GM13977 (cell line): ENCODE data around the gene SLC33A1.

Experiments
- DNase-seq: peaks from one replicate; pipeline ENCODE4 v3.0.0; 2012; ENCODE audit warnings: low spot score
- CTCF ChIP-seq: IDR thresholded peaks from 2 replicates; pipeline ENCODE4 v1.5.1; 2012; ENCODE audit warnings: mild to moderate bottlenecking, control low read depth; ENCODE audit not compliant: insufficient read depth; ENCODE audit errors: extremely low read depth, missing control alignments
- in situ Hi-C: fragments of 300-500 bp; cut with MboI; formaldehyde crosslinking; loops from one replicate; pipeline ENCODE4 v1.12.0; 2022; ENCODE audit warnings: low sequenced_read_pairs, low pct_unique_long_range_greater_than_20kb, mixed read lengths, inconsistent platforms; ENCODE audit not compliant: unreplicated experiment

The SLC33A1 gene

GRCh38 chr3:155854141-155854940 is at the start of gene SLC33A1:
TSS of gene SLC33A1 (minus strand) at chr3:155854427. CDS start at chr3:155853997, 430 bp downstream.
- in situ Hi-C loops, result no loop called here
- peak; percentile 95 for DNase-seq
- TF ChIP-seq CTCF, result no peak

- in situ Hi-C loops, result no loop called here
- TF ChIP-seq CTCF, result no peak
- no peak for DNase-seq
Observed at GRCh38 chr3:155895379-155895900, 41.2 kb upstream of the SLC33A1 start.

- no peak for DNase-seq
- TF ChIP-seq CTCF, result no peak
- in situ Hi-C loops, result no loop called here
Observed at GRCh38 chr3:155891321-155891720, 37.1 kb upstream of the SLC33A1 start.

GRCh38 chr3:155890671-155891190 is 36.5 kb upstream of the SLC33A1 start:
- TF ChIP-seq CTCF, result no peak
- in situ Hi-C loops, result no loop called here
- DNase-seq, result no peak

GRCh38 chr3:155889952-155890351 is 35.7 kb upstream of the SLC33A1 start:
- DNase-seq, result no peak
- no peak for TF ChIP-seq CTCF
- in situ Hi-C loops, result no loop called here

GRCh38 chr3:155889212-155889611 is 35.0 kb upstream of the SLC33A1 start:
- TF ChIP-seq CTCF, result no peak
- in situ Hi-C loops, result no loop called here
- no peak for DNase-seq
